ENCODE data around the gene IRF9. TPM values are rescaled to one million over a fixed set of nuclear protein-coding genes. Genes with fewer than 3 reads are reported as not detected.

IRF9 gene
- total RNA-seq, 1 experiment from 2014 or later = 15.6 TPM

- TF ChIP-seq SMAD4 (CRISPR knock-in tag; IDR thresholded peaks at IDR 0.05) (no peak), CREM (CRISPR knock-in tag; IDR thresholded peaks at IDR 0.05) (no peak), NFYB (CRISPR knock-in tag; conservative IDR thresholded peaks at IDR 0.05; ENCODE audit: low read depth) (no peak), RELA (CRISPR knock-in tag; IDR thresholded peaks at IDR 0.05; ENCODE audit: borderline replicate concordance) (no peak), USF2 (CRISPR knock-in tag; IDR thresholded peaks at IDR 0.05) (no peak), FOXP1 (CRISPR knock-in tag; IDR thresholded peaks at IDR 0.05; ENCODE audit: borderline replicate concordance) (no peak), TCF7 (CRISPR knock-in tag; IDR thresholded peaks at IDR 0.05; ENCODE audit: low read depth) (no peak), HMGXB4 (CRISPR knock-in tag; IDR thresholded peaks at IDR 0.05) (no peak), ZNF232 (CRISPR knock-in tag; IDR thresholded peaks at IDR 0.05) (no peak)
- TF ChIP-seq, protein P1, sequence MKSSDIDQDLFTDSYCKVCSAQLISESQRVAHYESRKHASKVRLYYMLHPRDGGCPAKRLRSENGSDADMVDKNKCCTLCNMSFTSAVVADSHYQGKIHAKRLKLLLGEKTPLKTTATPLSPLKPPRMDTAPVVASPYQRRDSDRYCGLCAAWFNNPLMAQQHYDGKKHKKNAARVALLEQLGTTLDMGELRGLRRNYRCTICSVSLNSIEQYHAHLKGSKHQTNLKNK (CRISPR knock-in tag; IDR thresholded peaks at IDR 0.05) = no peak
- no peak overlapping the region; the same call in 1 of the 2 replicates for H3K27ac Mint-ChIP-seq
- CTCF ChIA-PET = interaction anchor here (0.9 to 3.3 kb wide), 7 partner anchors 24 to 75 kb away, joined by 3 to 24 read pairs (median 6); partner anchors contain the start of genes CHMP4A, DCAF11, IRF9 and NRL
Measured at GRCh38 chr14:24189460-24189859, 28.4 kb downstream of the IRF9 start.

DNA sequence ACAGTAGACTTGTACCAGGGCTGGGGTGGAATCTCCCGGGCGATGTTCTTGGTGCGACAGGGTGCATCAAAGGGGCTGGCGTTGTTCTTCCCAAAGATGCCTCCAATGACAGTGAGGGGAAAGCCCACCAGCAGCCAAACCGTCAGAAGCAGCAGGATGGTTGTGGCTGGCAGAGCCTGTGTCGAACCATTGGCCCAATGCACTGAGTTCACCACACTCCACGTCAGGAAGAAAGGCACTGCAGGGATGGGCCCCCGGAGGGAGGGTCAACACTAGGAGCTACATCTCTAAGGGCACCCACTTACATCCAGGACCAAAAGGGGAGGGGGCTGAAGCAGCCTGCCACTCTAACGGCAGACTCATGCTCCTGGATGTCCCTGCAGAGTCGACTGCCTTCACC is 29.4 kb downstream of the IRF9 start:
- no peaks in the 10 kb centered on the region for H3K27me3 Mint-ChIP-seq (ENCODE audit: low read depth)
- ATAC-seq (no peak), DNase-seq (ENCODE audit: low spot score) (no peak)
- CTCF ChIA-PET = no interaction called here
- POLR2A ChIA-PET = no interaction called here
- H3K27ac Mint-ChIP-seq = no peak overlapping the region
- no peaks in the 10 kb centered on the region for H3K9me3 Mint-ChIP-seq
- H3K4me1 Mint-ChIP-seq = peaks cover 23% of the 10 kb centered on the region
- peaks cover 28% of the 10 kb centered on the region for H3K36me3 Mint-ChIP-seq
- no peak overlapping the region for H3K4me3 Mint-ChIP-seq
- TF ChIP-seq FOXJ3 (CRISPR knock-in tag; IDR thresholded peaks at IDR 0.05; ENCODE audit: borderline replicate concordance) = no peak
- TF ChIP-seq ZBTB43 (CRISPR knock-in tag; IDR thresholded peaks at IDR 0.05) = no peak
- TF ChIP-seq HMGXB4 (CRISPR knock-in tag; IDR thresholded peaks at IDR 0.05) = no peak
- TF ChIP-seq NR1H2 (CRISPR knock-in tag; IDR thresholded peaks at IDR 0.05) = no peak
- no peak for TF ChIP-seq CREB1 (CRISPR knock-in tag; IDR thresholded peaks at IDR 0.05)
- TF ChIP-seq ZNF512 (CRISPR knock-in tag; IDR thresholded peaks at IDR 0.05; ENCODE audit: borderline replicate concordance) = no peak
- TF ChIP-seq CREM (CRISPR knock-in tag; IDR thresholded peaks at IDR 0.05) = no peak
- TF ChIP-seq ZBTB21 (CRISPR knock-in tag; IDR thresholded peaks at IDR 0.05; ENCODE audit: borderline replicate concordance) = no peak
- no peak for TF ChIP-seq TEAD1 (CRISPR knock-in tag; IDR thresholded peaks at IDR 0.05)
- TF ChIP-seq, protein P2, sequence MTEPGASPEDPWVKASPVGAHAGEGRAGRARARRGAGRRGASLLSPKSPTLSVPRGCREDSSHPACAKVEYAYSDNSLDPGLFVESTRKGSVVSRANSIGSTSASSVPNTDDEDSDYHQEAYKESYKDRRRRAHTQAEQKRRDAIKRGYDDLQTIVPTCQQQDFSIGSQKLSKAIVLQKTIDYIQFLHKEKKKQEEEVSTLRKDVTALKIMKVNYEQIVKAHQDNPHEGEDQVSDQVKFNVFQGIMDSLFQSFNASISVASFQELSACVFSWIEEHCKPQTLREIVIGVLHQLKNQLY (CRISPR knock-in tag; IDR thresholded peaks at IDR 0.05) = no peak
- TF ChIP-seq JAZF1 (CRISPR knock-in tag; IDR thresholded peaks at IDR 0.05) = no peak
- TF ChIP-seq ZSCAN18 (CRISPR knock-in tag; IDR thresholded peaks at IDR 0.05) = no peak
- no peak for TF ChIP-seq RORB (CRISPR knock-in tag; IDR thresholded peaks at IDR 0.05)

More at GRCh38 chr14:24189460-24189859, 28.4 kb downstream of the IRF9 start:
- no peaks in the 10 kb centered on the region for H3K27me3 Mint-ChIP-seq (ENCODE audit: low read depth)
- peak overlapping the region; percentile 89 for H3K4me3 Mint-ChIP-seq
- POLR2A ChIA-PET = interaction anchor here (0.9 to 1.7 kb wide), 6 partner anchors 19 to 75 kb away, joined by 4 to 11 read pairs (median 7); partner anchors contain the start of genes CHMP4A, DCAF11, IRF9 and MDP1
- no peak for ATAC-seq
- peaks cover 31% of the 10 kb centered on the region for H3K36me3 Mint-ChIP-seq
- no peaks in the 10 kb centered on the region for H3K9me3 Mint-ChIP-seq
- no peak for DNase-seq (ENCODE audit: low spot score)
- peaks cover 18% of the 10 kb centered on the region for H3K4me1 Mint-ChIP-seq

Data from WTC11 (cell line).